GM21526 (cell line): ENCODE results near the gene MS4A13.
"Not testable (repeated sequence)": the region's sequence is repeated elsewhere in the genome, so short reads cannot be mapped to it uniquely, and the experiment has no call there.

Experiments used
- ATAC-seq: cut with Tn5 transposase; IDR thresholded peaks from one replicate; pipeline ENCODE4 v1.9.1; 2021; ENCODE audit warnings: moderate library complexity; ENCODE audit not compliant: unreplicated experiment, low FRiP score

Gene MS4A13

GRCh38 chr11:60528934-60529333 is 13.7 kb downstream of the MS4A13 start:
- peak; percentile 71 for ATAC-seq

- no peak for ATAC-seq
Observed at GRCh38 chr11:60530454-60531100, 15.4 kb downstream of the MS4A13 start.

- not testable (repeated sequence) for ATAC-seq
Observed at GRCh38 chr11:60532383-60532782, 17.2 kb downstream of the MS4A13 start.

GRCh38 chr11:60538627-60539026 is 23.4 kb downstream of the MS4A13 start:
- not testable (repeated sequence) for ATAC-seq

GRCh38 chr11:60544077-60544476 is 28.9 kb downstream of the MS4A13 start:
- no peak for ATAC-seq

- ATAC-seq: no peak
Observed at GRCh38 chr11:60561254-60561653, 46.1 kb downstream of the MS4A13 start.

GRCh38 chr11:60563553-60564235 is 48.5 kb downstream of the MS4A13 start:
- ATAC-seq: no peak

- no peak for ATAC-seq
Observed at GRCh38 chr11:60566776-60567175, 51.6 kb downstream of the MS4A13 start.

- ATAC-seq: peak; percentile 62
Observed at GRCh38 chr11:60570970-60571369, 55.8 kb downstream of the MS4A13 start.

- no peak for ATAC-seq
Observed at GRCh38 chr11:60589611-60590010, 74.4 kb downstream of the MS4A13 start.
